ENCODE data around the gene CARD8. TPM values are rescaled to one million over a fixed set of nuclear protein-coding genes. Genes with fewer than 3 reads are reported as not detected.

Gene CARD8, protein sequence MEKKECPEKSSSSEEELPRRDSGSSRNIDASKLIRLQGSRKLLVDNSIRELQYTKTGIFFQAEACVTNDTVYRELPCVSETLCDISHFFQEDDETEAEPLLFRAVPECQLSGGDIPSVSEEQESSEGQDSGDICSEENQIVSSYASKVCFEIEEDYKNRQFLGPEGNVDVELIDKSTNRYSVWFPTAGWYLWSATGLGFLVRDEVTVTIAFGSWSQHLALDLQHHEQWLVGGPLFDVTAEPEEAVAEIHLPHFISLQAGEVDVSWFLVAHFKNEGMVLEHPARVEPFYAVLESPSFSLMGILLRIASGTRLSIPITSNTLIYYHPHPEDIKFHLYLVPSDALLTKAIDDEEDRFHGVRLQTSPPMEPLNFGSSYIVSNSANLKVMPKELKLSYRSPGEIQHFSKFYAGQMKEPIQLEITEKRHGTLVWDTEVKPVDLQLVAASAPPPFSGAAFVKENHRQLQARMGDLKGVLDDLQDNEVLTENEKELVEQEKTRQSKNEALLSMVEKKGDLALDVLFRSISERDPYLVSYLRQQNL
- total RNA-seq, result 100 to 1,000 TPM in 1 of 6 donors, 10 to 100 TPM in 5; 35.1 to 138 (median 77.8) TPM

DNA sequence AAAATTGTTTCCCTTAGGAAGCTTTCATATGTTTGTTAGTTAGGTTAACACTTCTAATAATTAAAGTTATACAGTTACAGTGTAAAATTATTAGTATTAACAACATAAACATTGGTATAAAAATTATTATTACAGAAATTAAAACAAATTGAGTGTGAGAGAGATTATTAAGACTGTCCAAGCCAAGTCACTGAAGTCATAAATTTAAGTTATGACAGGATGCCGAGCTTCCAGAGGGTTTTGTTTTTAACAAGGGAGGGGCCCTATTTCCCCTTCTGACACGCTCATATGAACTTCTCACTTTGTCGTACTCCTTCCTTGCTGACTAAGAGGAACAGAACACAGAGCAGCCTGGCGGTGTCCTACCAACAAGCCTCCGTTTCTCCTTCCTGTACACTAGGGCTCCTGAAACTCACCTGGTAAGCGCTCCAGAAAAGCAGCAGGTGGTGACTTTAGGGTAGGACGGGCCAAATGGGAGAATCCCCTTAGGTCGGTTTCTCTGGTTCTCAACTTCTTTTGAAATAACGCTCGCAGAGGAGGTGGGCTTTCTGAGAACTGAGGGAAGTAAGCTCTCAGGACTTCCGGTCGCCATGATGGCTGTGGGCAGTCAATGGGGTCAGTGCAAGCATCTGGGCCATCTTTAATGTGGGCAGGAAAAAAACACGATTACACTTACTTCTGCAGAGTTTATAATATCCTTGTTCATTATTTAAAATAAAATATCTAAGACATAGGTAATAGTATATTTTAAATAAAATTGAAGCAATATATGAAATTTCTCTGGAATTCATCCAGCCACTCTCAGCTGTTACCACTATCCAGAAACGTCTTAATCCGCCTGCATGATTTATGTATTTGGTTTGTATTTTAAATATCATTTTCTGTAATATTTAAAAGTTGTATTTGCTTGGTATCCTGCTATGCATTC lies at the start of gene CARD8:
TSS of gene CARD8 (minus strand) at position 537 of the 928 bp plus-strand sequence. CDS start 14,892 bp downstream, outside the sequence.
- WGBS, 2 donors, result 8 to 10% methylated on average over 14 to 15 of the region's 15 CpGs
- peaks cover 32 to 46% (median 45%) of the 10 kb centered on the region in 4 donors for H3K4me1 ChIP-seq
- no peak for TF ChIP-seq EP300 (IDR thresholded peaks at IDR 0.05)
- TF ChIP-seq, protein P1, sequence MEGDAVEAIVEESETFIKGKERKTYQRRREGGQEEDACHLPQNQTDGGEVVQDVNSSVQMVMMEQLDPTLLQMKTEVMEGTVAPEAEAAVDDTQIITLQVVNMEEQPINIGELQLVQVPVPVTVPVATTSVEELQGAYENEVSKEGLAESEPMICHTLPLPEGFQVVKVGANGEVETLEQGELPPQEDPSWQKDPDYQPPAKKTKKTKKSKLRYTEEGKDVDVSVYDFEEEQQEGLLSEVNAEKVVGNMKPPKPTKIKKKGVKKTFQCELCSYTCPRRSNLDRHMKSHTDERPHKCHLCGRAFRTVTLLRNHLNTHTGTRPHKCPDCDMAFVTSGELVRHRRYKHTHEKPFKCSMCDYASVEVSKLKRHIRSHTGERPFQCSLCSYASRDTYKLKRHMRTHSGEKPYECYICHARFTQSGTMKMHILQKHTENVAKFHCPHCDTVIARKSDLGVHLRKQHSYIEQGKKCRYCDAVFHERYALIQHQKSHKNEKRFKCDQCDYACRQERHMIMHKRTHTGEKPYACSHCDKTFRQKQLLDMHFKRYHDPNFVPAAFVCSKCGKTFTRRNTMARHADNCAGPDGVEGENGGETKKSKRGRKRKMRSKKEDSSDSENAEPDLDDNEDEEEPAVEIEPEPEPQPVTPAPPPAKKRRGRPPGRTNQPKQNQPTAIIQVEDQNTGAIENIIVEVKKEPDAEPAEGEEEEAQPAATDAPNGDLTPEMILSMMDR (IDR thresholded peaks at IDR 0.05), result peak in 3 of 6 experiments; percentile 14 to 38 (median 25)
- TF ChIP-seq POLR2A (IDR thresholded peaks at IDR 0.05), result peak in 3 of 4 donors; percentile 49 to 77 (median 58)
- TF ChIP-seq POLR2AphosphoS5 (IDR thresholded peaks at IDR 0.05), result peak; percentile 74 to 79

GRCh38 chr19:48303866-48304265 lies 48.2 kb upstream of the CARD8 start:
- Histone ChIP-seq H3K4me1 (no peaks in the 10 kb centered on the region), H3K36me3 (no peaks in the 10 kb centered on the region), H3K9me3 (no peaks in the 10 kb centered on the region), H3K27me3 (no peaks in the 10 kb centered on the region), H3K4me3 (no peak overlapping the region), H3K27ac (no peak overlapping the region)
- 88 to 97% methylated on average over 11 to 19 of the region's 19 CpGs for WGBS, 2 donors
- ATAC-seq (ENCODE audit: low FRiP score in 2 of 2) (no peak), DNase-seq (peak in 1 of 2 donors; percentile 64)
- no peak for TF ChIP-seq EP300 (IDR thresholded peaks at IDR 0.05)
- no peak for TF ChIP-seq POLR2A (IDR thresholded peaks at IDR 0.05)
- TF ChIP-seq, protein P1 (IDR thresholded peaks at IDR 0.05), result no peak
- TF ChIP-seq POLR2AphosphoS5 (IDR thresholded peaks at IDR 0.05), result no peak

More for the DNA sequence above, at the start of gene CARD8:
- ATAC-seq (ENCODE audit: low FRiP score in 2 of 2) (peak; percentile 96), DNase-seq (peak in 1 of 2 donors; percentile 92)
- H3K27me3 ChIP-seq, result no peaks in the 10 kb centered on the region
- H3K27ac ChIP-seq, result peak within 1 kb of the TSS; percentile 87 to 98 (median 94)
- no peaks in the 10 kb centered on the region for H3K9me3 ChIP-seq
- H3K4me3 ChIP-seq, result peak within 1 kb of the TSS; percentile 34 to 71 (median 52)
- H3K36me3 ChIP-seq, result no peaks in the 10 kb centered on the region

DNA sequence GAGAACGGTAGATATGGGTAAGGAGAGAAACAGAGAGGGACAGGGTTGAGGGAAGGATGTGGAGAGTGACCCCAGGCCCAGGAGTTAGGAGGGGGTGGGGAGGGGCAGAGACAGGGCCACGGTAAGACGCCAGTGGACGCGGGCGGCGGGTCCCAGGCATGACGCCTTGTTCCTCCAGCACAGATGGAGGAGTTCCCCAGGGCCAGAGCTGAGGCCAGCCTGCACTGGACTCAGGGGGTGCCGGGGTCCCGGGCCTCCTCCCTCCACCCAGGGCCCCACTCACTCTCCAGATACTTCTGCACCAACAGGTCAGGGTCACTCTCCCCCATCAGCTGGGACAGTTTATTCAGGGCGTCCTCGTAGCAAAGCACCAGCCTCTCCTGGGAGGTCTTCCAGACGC lies 47.7 kb upstream of the CARD8 start:
- DNase-seq (peak in 1 of 2 donors; percentile 69), ATAC-seq (ENCODE audit: low FRiP score in 2 of 2) (peak in 1 of 2 donors; percentile 23)
- Histone ChIP-seq H3K36me3 (no peaks in the 10 kb centered on the region), H3K9me3 (no peaks in the 10 kb centered on the region), H3K4me1 (no peaks in the 10 kb centered on the region), H3K4me3 (no peak overlapping the region), H3K27me3 (no peaks in the 10 kb centered on the region), H3K27ac (no peak overlapping the region)
- WGBS, 2 donors, result 88 to 92% methylated on average over 13 of the region's 13 CpGs
- TF ChIP-seq EP300 (IDR thresholded peaks at IDR 0.05) (no peak), POLR2A (IDR thresholded peaks at IDR 0.05) (no peak), POLR2AphosphoS5 (IDR thresholded peaks at IDR 0.05) (no peak)
- TF ChIP-seq, protein P1 (IDR thresholded peaks at IDR 0.05), result no peak

- 90 to 93% methylated on average over 6 to 12 of the region's 12 CpGs for WGBS, 2 donors
- TF ChIP-seq POLR2A (IDR thresholded peaks at IDR 0.05), result no peak
- TF ChIP-seq, protein P1 (IDR thresholded peaks at IDR 0.05), result no peak
- no peak for TF ChIP-seq POLR2AphosphoS5 (IDR thresholded peaks at IDR 0.05)
- no peak for TF ChIP-seq EP300 (IDR thresholded peaks at IDR 0.05)
These were observed 46.9 kb upstream of the CARD8 start for GRCh38 chr19:48302600-48302959.

More at GRCh38 chr19:48302600-48302959, 46.9 kb upstream of the CARD8 start:
- Histone ChIP-seq H3K36me3 (no peaks in the 10 kb centered on the region), H3K4me1 (no peaks in the 10 kb centered on the region), H3K4me3 (no peak overlapping the region), H3K27me3 (no peaks in the 10 kb centered on the region), H3K9me3 (no peaks in the 10 kb centered on the region), H3K27ac (no peak overlapping the region)
- ATAC-seq (ENCODE audit: low FRiP score in 2 of 2) (no peak), DNase-seq (peak in 1 of 2 donors; percentile 60)

Data from upper lobe of left lung (tissue), 6 donors.